Neural cell (in vitro differentiated cells): ENCODE results near the gene PLP1. TPM values are rescaled to one million over a fixed set of nuclear protein-coding genes. Genes with fewer than 3 reads are reported as not detected.
"Not testable (repeated sequence)": the region's sequence is repeated elsewhere in the genome, so short reads cannot be mapped to it uniquely, and the experiment has no call there.

ENCODE experiments used
- H2AFZ ChIP-seq: fragments of 200-600, 300-800 bp; sonication (generic), shearing (Covaris generic); 2 replicates; pipeline ENCODE4 v1.6.0; 2014; ENCODE audit warnings: low read depth, mild to moderate bottlenecking, antibody characterized with exemption, low read length, moderate library complexity
- H3F3A ChIP-seq: fragments of 200-600 bp; shearing (Covaris generic); 2 replicates; pipeline ENCODE4 v1.6.1; 2016; ENCODE audit warnings: mild to moderate bottlenecking, moderate library complexity, mixed read lengths, antibody characterized with exemption, low read length; ENCODE audit not compliant: insufficient read depth, poor library complexity, severe bottlenecking
- H3K27ac ChIP-seq: fragments of 200-600, 300-800 bp; sonication (generic), shearing (Covaris generic); 2 replicates; pipeline ENCODE4 v1.5.1; 2014; ENCODE audit warnings: mild to moderate bottlenecking, low read length, moderate library complexity
- H3K27me3 ChIP-seq: fragments of 300-800, 200-600 bp; sonication (generic), shearing (Covaris generic); 2 replicates; pipeline ENCODE4 v1.6.0; 2014; ENCODE audit warnings: mild to moderate bottlenecking, low read depth, low read length, moderate library complexity; ENCODE audit not compliant: insufficient read depth
- H3K36me3 ChIP-seq: fragments of 300-800, 200-600 bp; sonication (generic), shearing (Covaris generic); 2 replicates; pipeline ENCODE4 v1.5.1; 2014; ENCODE audit warnings: mild to moderate bottlenecking, antibody characterized with exemption, low read length, moderate library complexity; ENCODE audit not compliant: insufficient read depth
- H3K4me2 ChIP-seq: fragments of 300-800, 200-600 bp; sonication (generic), shearing (Covaris generic); 2 replicates; pipeline ENCODE4 v1.6.0; 2014; ENCODE audit warnings: mild to moderate bottlenecking, low read length
- H3K4me3 ChIP-seq: fragments of 300-800, 200-600 bp; sonication (generic), shearing (Covaris generic); 2 replicates; pipeline ENCODE4 v1.5.1; 2014; ENCODE audit warnings: mild to moderate bottlenecking, low read length, moderate library complexity
- H3K79me2 ChIP-seq: fragments of 200-600 bp; shearing (Covaris generic); replicated peaks from 2 replicates; pipeline ENCODE4 v1.6.0; 2014; ENCODE audit warnings: mild to moderate bottlenecking, low read length, moderate library complexity; ENCODE audit not compliant: insufficient read depth
- H3K9ac ChIP-seq: fragments of 300-800, 200-600 bp; sonication (generic), shearing (Covaris generic); 2 replicates; pipeline ENCODE4 v1.6.1; 2016; ENCODE audit warnings: mild to moderate bottlenecking, low read length, mixed read lengths
- H3K9me2 ChIP-seq: fragments of 200-600 bp; shearing (Covaris generic); 2 replicates; pipeline ENCODE4 v1.6.1; 2016; ENCODE audit warnings: mild to moderate bottlenecking, low read length, mixed read lengths; ENCODE audit not compliant: insufficient read depth
- H3K9me3 ChIP-seq: fragments of 200-600, 300-800 bp; sonication (generic), shearing (Covaris generic); 2 replicates; pipeline ENCODE4 v1.6.1; 2016; ENCODE audit warnings: mild to moderate bottlenecking, mixed run types, low read length, moderate library complexity, mixed read lengths
- H4K20me1 ChIP-seq: fragments of 200-600 bp; shearing (Covaris generic); 2 replicates; pipeline ENCODE4 v1.6.1; 2016; ENCODE audit warnings: mild to moderate bottlenecking, mixed run types; ENCODE audit not compliant: insufficient read depth
- EP300 ChIP-seq: fragments of 450-650 bp; conservative IDR thresholded peaks from 2 replicates; pipeline ENCODE4 v1.6.1; 2014; ENCODE audit warnings: antibody characterized with exemption, mild to moderate bottlenecking, moderate library complexity; ENCODE audit not compliant: poor library complexity, severe bottlenecking
- EZH2 ChIP-seq: fragments of 200-600, 300-800 bp; shearing (Covaris generic), sonication (generic); IDR thresholded peaks from 2 replicates; pipeline ENCODE4 v1.6.1; 2014; ENCODE audit warnings: antibody characterized with exemption, low read length, borderline replicate concordance, mild to moderate bottlenecking; ENCODE audit not compliant: insufficient read depth, poor library complexity, severe bottlenecking
- RAD21 ChIP-seq: fragments of 450-650 bp; conservative IDR thresholded peaks from 2 replicates; pipeline ENCODE4 v1.6.1; 2014; ENCODE audit warnings: antibody characterized with exemption, mild to moderate bottlenecking, moderate library complexity
- SMC3 ChIP-seq: fragments of 450-650 bp; conservative IDR thresholded peaks from 2 replicates; pipeline ENCODE4 v1.6.1; 2014; ENCODE audit warnings: antibody characterized with exemption, mild to moderate bottlenecking, moderate library complexity; ENCODE audit not compliant: poor library complexity
- TAF1 ChIP-seq: IDR thresholded peaks from 2 replicates; pipeline ENCODE4 v1.6.1; 2012; ENCODE audit warnings: low read depth
- polyA plus RNA-seq: library from polyadenylated mRNA; depleted of rRNA; stranded (reverse); fragments of >200 nt; gene quantifications from 2 replicates; pipeline ENCODE4 v1.2.3, GENCODE V29; 2014
- TF ChIP-seq, protein P1 (sequence below): IDR thresholded peaks from 2 replicates; pipeline ENCODE4 v1.6.1; 2012; ENCODE audit warnings: borderline replicate concordance
- TF ChIP-seq, protein P2 (sequence below): fragments of 450-650 bp; IDR thresholded peaks from 2 replicates; pipeline ENCODE4 v1.5.1; 2014; ENCODE audit warnings: antibody characterized with exemption, mild to moderate bottlenecking, moderate library complexity; ENCODE audit not compliant: poor library complexity, severe bottlenecking

PLP1 gene
- polyA plus RNA-seq, 1 donor from 2014 or later = 0.71 TPM

- H3K9me3 ChIP-seq, H4K20me1 ChIP-seq, H3K27me3 ChIP-seq, H3K9me2 ChIP-seq, H2AFZ ChIP-seq, H3K36me3 ChIP-seq, H3K9ac ChIP-seq, H3K4me2 ChIP-seq, H3K4me3 ChIP-seq, H3K79me2 ChIP-seq, H3K27ac ChIP-seq, H3F3A ChIP-seq: not testable (repeated sequence)
Observed at GRCh38 chrX:103817101-103817500, 40.5 kb downstream of the PLP1 start.

DNA sequence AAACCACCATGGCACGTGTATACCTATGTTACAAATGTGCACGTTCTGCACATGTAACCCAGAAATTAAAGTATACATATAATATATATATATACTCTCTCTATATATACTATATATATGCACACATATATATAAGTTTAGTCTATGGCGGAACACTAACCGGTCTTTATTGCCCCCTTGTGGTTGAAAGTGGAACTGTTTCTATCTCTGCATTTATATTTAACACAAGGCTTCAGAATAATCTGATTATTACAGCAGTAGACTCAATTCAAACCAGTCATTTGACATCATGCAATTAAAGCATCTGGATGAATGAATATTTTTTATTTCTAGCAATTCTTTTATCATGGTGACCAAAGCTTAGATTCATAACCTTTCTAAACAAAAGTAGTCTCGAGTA is 40.9 kb downstream of the PLP1 start:
- no peaks in the 10 kb centered on the region for H3K9me3 ChIP-seq
- no peaks in the 10 kb centered on the region for H3K79me2 ChIP-seq
- H4K20me1 ChIP-seq = no peaks in the 10 kb centered on the region
- no peak overlapping the region for H3K4me3 ChIP-seq
- peak overlapping the region; percentile 38 for H3K9ac ChIP-seq
- H3K9me2 ChIP-seq = no peaks in the 10 kb centered on the region
- no peak overlapping the region for H3K4me2 ChIP-seq
- no peak overlapping the region for H2AFZ ChIP-seq
- H3K36me3 ChIP-seq = no peaks in the 10 kb centered on the region
- no peaks in the 10 kb centered on the region for H3K27me3 ChIP-seq
- no peak overlapping the region for H3K27ac ChIP-seq
- H3F3A ChIP-seq = no peaks in the 10 kb centered on the region
- TF ChIP-seq, protein P1, sequence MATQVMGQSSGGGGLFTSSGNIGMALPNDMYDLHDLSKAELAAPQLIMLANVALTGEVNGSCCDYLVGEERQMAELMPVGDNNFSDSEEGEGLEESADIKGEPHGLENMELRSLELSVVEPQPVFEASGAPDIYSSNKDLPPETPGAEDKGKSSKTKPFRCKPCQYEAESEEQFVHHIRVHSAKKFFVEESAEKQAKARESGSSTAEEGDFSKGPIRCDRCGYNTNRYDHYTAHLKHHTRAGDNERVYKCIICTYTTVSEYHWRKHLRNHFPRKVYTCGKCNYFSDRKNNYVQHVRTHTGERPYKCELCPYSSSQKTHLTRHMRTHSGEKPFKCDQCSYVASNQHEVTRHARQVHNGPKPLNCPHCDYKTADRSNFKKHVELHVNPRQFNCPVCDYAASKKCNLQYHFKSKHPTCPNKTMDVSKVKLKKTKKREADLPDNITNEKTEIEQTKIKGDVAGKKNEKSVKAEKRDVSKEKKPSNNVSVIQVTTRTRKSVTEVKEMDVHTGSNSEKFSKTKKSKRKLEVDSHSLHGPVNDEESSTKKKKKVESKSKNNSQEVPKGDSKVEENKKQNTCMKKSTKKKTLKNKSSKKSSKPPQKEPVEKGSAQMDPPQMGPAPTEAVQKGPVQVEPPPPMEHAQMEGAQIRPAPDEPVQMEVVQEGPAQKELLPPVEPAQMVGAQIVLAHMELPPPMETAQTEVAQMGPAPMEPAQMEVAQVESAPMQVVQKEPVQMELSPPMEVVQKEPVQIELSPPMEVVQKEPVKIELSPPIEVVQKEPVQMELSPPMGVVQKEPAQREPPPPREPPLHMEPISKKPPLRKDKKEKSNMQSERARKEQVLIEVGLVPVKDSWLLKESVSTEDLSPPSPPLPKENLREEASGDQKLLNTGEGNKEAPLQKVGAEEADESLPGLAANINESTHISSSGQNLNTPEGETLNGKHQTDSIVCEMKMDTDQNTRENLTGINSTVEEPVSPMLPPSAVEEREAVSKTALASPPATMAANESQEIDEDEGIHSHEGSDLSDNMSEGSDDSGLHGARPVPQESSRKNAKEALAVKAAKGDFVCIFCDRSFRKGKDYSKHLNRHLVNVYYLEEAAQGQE = no peak
- TF ChIP-seq RAD21 = peak; percentile 70
- TF ChIP-seq SMC3 = peak; percentile 78
- TF ChIP-seq EZH2 = no peak
- TF ChIP-seq EP300 = no peak
- TF ChIP-seq, protein P2, sequence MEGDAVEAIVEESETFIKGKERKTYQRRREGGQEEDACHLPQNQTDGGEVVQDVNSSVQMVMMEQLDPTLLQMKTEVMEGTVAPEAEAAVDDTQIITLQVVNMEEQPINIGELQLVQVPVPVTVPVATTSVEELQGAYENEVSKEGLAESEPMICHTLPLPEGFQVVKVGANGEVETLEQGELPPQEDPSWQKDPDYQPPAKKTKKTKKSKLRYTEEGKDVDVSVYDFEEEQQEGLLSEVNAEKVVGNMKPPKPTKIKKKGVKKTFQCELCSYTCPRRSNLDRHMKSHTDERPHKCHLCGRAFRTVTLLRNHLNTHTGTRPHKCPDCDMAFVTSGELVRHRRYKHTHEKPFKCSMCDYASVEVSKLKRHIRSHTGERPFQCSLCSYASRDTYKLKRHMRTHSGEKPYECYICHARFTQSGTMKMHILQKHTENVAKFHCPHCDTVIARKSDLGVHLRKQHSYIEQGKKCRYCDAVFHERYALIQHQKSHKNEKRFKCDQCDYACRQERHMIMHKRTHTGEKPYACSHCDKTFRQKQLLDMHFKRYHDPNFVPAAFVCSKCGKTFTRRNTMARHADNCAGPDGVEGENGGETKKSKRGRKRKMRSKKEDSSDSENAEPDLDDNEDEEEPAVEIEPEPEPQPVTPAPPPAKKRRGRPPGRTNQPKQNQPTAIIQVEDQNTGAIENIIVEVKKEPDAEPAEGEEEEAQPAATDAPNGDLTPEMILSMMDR = peak; percentile 62
- no peak for TF ChIP-seq TAF1

DNA sequence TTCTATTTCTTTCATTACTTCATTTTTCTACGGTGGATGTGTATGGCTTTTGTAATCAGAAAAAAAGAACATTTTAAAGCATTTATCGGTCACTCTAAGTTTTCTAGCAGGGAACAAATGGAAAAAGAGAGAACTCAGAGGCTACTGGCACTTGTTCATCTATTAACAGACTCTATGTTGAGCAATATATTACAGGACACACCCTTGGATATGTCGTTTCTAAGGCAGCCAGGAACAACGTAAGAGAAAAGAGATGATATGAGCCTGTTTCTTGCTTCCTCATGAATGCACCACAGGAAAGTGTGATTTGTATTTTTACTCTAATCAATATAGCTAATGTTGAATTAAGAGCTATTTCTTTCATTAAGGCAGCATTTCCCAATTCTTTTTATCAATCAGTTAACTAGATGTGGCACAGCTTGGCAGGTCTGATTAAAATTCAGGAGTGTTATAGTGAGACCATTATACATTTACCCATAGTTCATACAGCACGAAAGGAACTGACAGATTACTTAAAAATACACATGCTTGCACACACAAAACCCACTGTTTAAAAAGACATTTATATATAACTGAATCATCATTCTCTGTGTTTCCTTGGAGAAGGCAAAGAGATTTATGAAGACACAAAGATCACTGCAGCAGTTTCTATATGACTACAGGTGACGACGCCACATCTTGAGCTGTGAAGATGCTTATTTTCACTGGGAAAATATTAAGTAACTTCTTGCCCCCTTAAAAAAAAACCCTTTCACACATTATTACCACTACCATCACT is 42.4 kb downstream of the PLP1 start:
- H4K20me1 ChIP-seq = no peaks in the 10 kb centered on the region
- H3K9me2 ChIP-seq = no peaks in the 10 kb centered on the region
- H3F3A ChIP-seq = no peaks in the 10 kb centered on the region
- H3K27ac ChIP-seq = peak overlapping the region; percentile 49
- H3K27me3 ChIP-seq = no peaks in the 10 kb centered on the region
- no peak overlapping the region for H3K9ac ChIP-seq
- no peaks in the 10 kb centered on the region for H3K9me3 ChIP-seq
- no peak for TF ChIP-seq RAD21
- TF ChIP-seq, protein P1 = no peak
- TF ChIP-seq SMC3 = no peak
- TF ChIP-seq, protein P2 = no peak
- no peak overlapping the region for H3K4me3 ChIP-seq
- H2AFZ ChIP-seq = no peak overlapping the region
- H3K79me2 ChIP-seq = no peaks in the 10 kb centered on the region
- H3K36me3 ChIP-seq = no peaks in the 10 kb centered on the region
- H3K4me2 ChIP-seq = no peak overlapping the region
